Cortex of kidney (tissue), 1 donor: ENCODE measurements around the gene HMSD.

Source experiments
- DNase-seq: peaks from one replicate; lab custom pipeline; 2025; lab: John Stamatoyannopoulos, UW

Gene HMSD

DNA sequence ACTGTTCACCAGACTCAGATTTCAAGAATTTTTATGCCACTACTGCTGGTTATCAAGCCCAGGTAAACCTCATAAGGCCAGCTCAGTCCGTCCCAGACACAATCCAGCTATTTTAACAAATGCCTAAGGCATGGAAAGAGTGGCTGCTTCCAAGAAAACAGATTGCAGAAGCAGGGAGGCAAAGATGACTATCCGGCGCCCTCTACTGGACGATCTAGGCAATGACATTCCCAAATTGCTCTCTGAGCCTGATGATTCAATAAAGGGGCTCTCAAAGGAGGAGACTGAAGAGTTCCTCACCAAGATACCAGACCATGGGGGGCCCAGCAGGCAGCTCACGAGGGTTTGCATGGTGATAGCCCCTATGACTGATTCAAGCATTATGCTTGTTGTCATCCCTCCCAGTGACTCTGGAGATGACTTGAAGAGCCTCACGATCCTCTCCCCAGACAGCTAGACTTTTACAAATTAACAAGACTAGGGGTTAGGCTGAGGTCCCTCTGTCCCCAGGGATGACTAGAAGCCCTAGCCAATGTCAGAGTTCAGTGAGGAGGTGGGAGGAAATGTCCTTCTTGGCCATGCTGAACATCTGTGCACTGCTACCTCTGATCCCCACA is 45.8 kb downstream of the HMSD start:
- DNase-seq: no peak

DNA sequence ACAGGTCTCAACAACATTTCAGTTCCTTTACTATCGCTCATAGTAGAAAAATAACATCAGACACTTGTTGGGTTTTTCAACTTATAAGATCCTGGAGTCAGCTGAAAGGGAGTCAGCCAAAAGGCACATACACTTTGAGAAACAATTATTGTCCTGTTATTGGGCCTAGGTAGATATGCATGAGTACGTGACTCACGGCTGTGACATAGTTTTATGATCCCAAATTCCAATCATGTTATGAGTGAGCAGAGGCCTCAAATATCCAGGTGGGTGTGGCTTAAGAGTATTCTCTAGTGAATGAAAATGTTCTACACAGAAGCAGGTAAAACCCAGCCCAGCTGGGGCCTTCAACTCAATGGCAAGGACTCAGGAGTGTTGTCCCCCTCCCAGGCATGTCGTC is 47.9 kb downstream of the HMSD start:
- no peak for DNase-seq

- no peak for DNase-seq
Measured at GRCh38 chr18:63997606-63998005, 48.5 kb downstream of the HMSD start.

GRCh38 chr18:63999871-64000270 is 50.8 kb downstream of the HMSD start:
- DNase-seq: no peak

DNA sequence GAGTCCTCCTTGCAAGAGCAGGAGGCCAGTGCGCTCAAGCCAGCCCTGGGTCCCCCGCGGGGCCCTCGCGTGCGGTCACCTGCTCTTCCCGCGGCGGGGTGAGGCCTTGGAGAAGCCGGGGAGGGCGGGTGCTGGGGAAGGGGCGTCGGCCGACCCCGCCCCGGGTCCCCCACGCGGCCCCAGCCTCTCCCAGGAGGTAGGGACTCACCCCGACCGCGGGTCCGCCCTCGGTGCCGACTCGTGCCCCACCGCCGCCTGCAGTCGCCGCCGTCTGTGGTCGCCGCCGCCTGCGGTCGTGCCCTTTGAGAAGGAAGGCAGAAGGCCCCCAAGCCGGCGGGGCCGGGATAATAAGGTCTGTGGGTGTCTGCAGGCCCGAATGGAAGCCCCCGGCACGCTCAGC is 53.5 kb downstream of the HMSD start:
- DNase-seq: no peak

GRCh38 chr18:64009305-64009704 is 60.2 kb downstream of the HMSD start:
- no peak for DNase-seq
